GM12878 (cell line): Measurements from ENCODE around the gene PI4KA.

Experiments used
- CEBPB ChIP-seq, 2 experiments: fragments of 150-350 bp in 1 of 2; IDR thresholded peaks; 2 replicates each; pipeline ENCODE4 v1.6.1; 2012 to 2014; ENCODE audit warnings: low read depth in 2 of 2, low read length in 2 of 2, borderline replicate concordance in 1 of 2, inconsistent platforms in 1 of 2
- CTCF ChIP-seq, 3 experiments: IDR thresholded peaks in 2 of 3; conservative IDR thresholded peaks in 1 of 3; 2 replicates each; pipeline ENCODE4 v1.5.1; 2011; ENCODE audit warnings: low read depth in 3 of 3, low read length in 3 of 3, mild to moderate bottlenecking in 3 of 3, control low read depth in 2 of 3, moderate library complexity in 2 of 3, inconsistent platforms in 1 of 3, mixed read lengths in 1 of 3; ENCODE audit not compliant: control insufficient read depth in 2 of 3, insufficient read depth in 1 of 3; ENCODE audit errors: extremely low read depth in 1 of 3
- POLR2A ChIP-seq: IDR thresholded peaks from 2 replicates; pipeline ENCODE4 v1.6.1; 2011; ENCODE audit warnings: low read depth, mild to moderate bottlenecking, low read length
- RAD51 ChIP-seq: fragments of 450-650 bp; IDR thresholded peaks from 2 replicates; pipeline ENCODE4 v1.6.1; 2016; ENCODE audit warnings: moderate library complexity, mild to moderate bottlenecking, inconsistent platforms

GRCh38 chr22:20867179-20868024 lies 8.8 kb upstream of the PI4KA start:
- TF ChIP-seq POLR2A, result no peak
- TF ChIP-seq RAD51, result peak; percentile 57; the same call in 1 of the 2 replicates
- no peak for TF ChIP-seq CTCF (IDR thresholded peaks at IDR 0.05 in 2 of 3, conservative IDR thresholded peaks at IDR 0.05 in 1 of 3; ENCODE audit: control insufficient read depth in 2 of 3, extremely low read depth in 1 of 3, insufficient read depth in 1 of 3, low read depth in 3 of 3, low read length in 3 of 3)
- TF ChIP-seq CEBPB (IDR thresholded peaks at IDR 0.05; ENCODE audit: borderline replicate concordance in 1 of 2, low read depth in 2 of 2, low read length in 2 of 2), result no peak
